CD4-positive, alpha-beta T cell (primary cell): ENCODE data around the gene ARHGAP26. TPM values are rescaled to one million over a fixed set of nuclear protein-coding genes. Genes with fewer than 3 reads are reported as not detected.

ENCODE experiments used
- ATAC-seq: fragments of 200-7000 bp; cut with Tn5 transposase; one replicate; pipeline ENCODE4 v1.10.0; 2022; ENCODE audit warnings: mild to moderate bottlenecking; ENCODE audit not compliant: poor library complexity
- CTCF ChIA-PET: fragments of 350-600 bp; sonication (Branson Sonifier 250); formaldehyde crosslinking; loops from one replicate; lab custom pipeline; 2021; ENCODE audit warnings: antibody characterized with exemption, inconsistent platforms; lab: Charles Lee
- POLR2A ChIA-PET: fragments of 350-600 bp; sonication (Branson Sonifier 250); formaldehyde crosslinking; loops from one replicate; lab custom pipeline; 2021; ENCODE audit warnings: antibody characterized with exemption, inconsistent platforms; lab: Charles Lee
- DNase-seq, 14 experiments: peaks; one replicate each; pipeline ENCODE4 v3.0.0-alpha.2; 2013 to 2020; ENCODE audit warnings: mixed read lengths in 2 of 14
- H3K27ac ChIP-seq, 2 donors: one replicate each; pipeline versions ENCODE4 v1.5.1 to v1.7.0; 2013; ENCODE audit warnings: low read length in 2 of 2, low read depth in 1 of 2, mild to moderate bottlenecking in 1 of 2
- H3K27me3 ChIP-seq, 2 experiments: 1 replicate in 1 of 2; 2 replicates in 1 of 2; pipeline versions ENCODE4 v1.6.1 to v1.7.0; 2013; ENCODE audit warnings: low read length in 2 of 2, control low read depth in 1 of 2, mild to moderate bottlenecking in 1 of 2, moderate library complexity in 1 of 2; ENCODE audit not compliant: insufficient read depth in 2 of 2, control insufficient read depth in 1 of 2
- H3K36me3 ChIP-seq: one replicate; pipeline ENCODE4 v1.6.1; 2013; ENCODE audit warnings: low read length, control low read depth; ENCODE audit not compliant: insufficient read depth
- H3K4me1 ChIP-seq: one replicate; pipeline ENCODE4 v1.6.1; 2013; ENCODE audit warnings: low read length, control low read depth; ENCODE audit not compliant: insufficient read depth
- H3K4me3 ChIP-seq: one replicate; pipeline ENCODE4 v1.5.1; 2013; ENCODE audit warnings: mild to moderate bottlenecking, low read length, moderate library complexity
- H3K9me3 ChIP-seq, 2 experiments: 1 replicate in 1 of 2; 2 replicates in 1 of 2; pipeline versions ENCODE4 v1.6.1 to v1.7.0; 2013; ENCODE audit warnings: low read length in 2 of 2, mild to moderate bottlenecking in 2 of 2, control low read depth in 1 of 2, moderate library complexity in 1 of 2; ENCODE audit not compliant: control insufficient read depth in 1 of 2, insufficient read depth in 1 of 2
- H3K27ac Mint-ChIP-seq: one replicate; pipeline ENCODE4 v1.8.0; 2020; ENCODE audit warnings: mixed read lengths
- H3K27me3 Mint-ChIP-seq: one replicate; pipeline ENCODE4 v1.8.0; 2021; ENCODE audit warnings: mixed read lengths
- H3K36me3 Mint-ChIP-seq: one replicate; pipeline ENCODE4 v1.8.0; 2021; ENCODE audit warnings: low read depth, mixed read lengths
- H3K4me1 Mint-ChIP-seq: one replicate; pipeline ENCODE4 v1.8.0; 2021; ENCODE audit warnings: low read depth, mixed read lengths
- H3K4me3 Mint-ChIP-seq: one replicate; pipeline ENCODE4 v1.8.0; 2020; ENCODE audit warnings: mild to moderate bottlenecking, mixed read lengths
- H3K9me3 Mint-ChIP-seq: one replicate; pipeline ENCODE4 v1.8.0; 2020; ENCODE audit warnings: mixed read lengths
- CTCF ChIP-seq: fragments of 200-600 bp; IDR thresholded peaks from one replicate; pipeline ENCODE4 v1.8.0; 2022; ENCODE audit warnings: antibody characterized with exemption, mild to moderate bottlenecking
- intact Hi-C, 2 experiments: fragments of 100-400 bp; cut with DNase I in 1 of 2; cut with micrococcal nuclease in 1 of 2; formaldehyde crosslinking; loops; one replicate each; pipeline versions ENCODE4 v1.15.1 to v1.9.0; 2023 to 2025; cut with DNase I, micrococcal nuclease
- total RNA-seq, 174 experiments: library from RNA in 2 of 174; stranded (reverse) in 2 of 174; gene quantifications; one replicate each; pipeline ENCODE4 v1.2.3 and lab custom pipeline; 2021 to 2026

Gene ARHGAP26
- total RNA-seq, 2 experiments from 2014 or later = 24.9 to 27.3 TPM

DNA sequence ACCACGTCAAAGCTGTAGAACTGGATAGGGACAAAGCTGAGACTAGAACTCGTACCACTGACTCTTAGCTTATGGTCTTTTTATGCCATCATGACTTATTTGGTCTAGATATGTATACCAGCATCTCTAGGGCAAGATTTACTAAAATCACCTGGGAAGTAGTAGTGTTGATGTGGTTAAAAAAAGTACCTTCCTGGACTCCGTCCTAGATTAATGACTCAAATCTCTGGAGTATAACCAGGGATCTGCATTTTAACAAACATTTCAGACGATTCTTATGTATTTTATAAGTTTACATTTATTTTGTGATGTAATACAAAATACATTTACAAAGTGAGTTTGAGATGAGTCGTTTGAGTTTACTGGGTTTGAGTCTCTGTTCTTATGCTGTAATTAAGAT, 68.7 kb downstream of the ARHGAP26 start:
- H3K27ac ChIP-seq = no peak overlapping the region
- no peaks in the 10 kb centered on the region for H3K9me3 Mint-ChIP-seq
- no peak for TF ChIP-seq CTCF
- intact Hi-C loops = no loop called here
- H3K4me3 Mint-ChIP-seq = no peak overlapping the region
- H3K9me3 ChIP-seq = no peaks in the 10 kb centered on the region
- no peak overlapping the region for H3K27ac Mint-ChIP-seq
- no peaks in the 10 kb centered on the region for H3K27me3 ChIP-seq
- no peak for ATAC-seq
- peaks cover 32% of the 10 kb centered on the region for H3K4me1 Mint-ChIP-seq
- no peaks in the 10 kb centered on the region for H3K36me3 Mint-ChIP-seq
- ChIA-PET POLR2A (interaction anchor here (0.6 kb wide), 1 partner anchor 115 kb away, joined by 4 read pairs; no protein-coding TSS in a partner anchor), CTCF (interaction anchor here (0.9 kb wide), 1 partner anchor 126 kb away, joined by 3 read pairs; no protein-coding TSS in a partner anchor)
- no peaks in the 10 kb centered on the region for H3K27me3 Mint-ChIP-seq
- no peak for DNase-seq
- H3K4me1 ChIP-seq = no peaks in the 10 kb centered on the region
- no peak overlapping the region for H3K4me3 ChIP-seq
- H3K36me3 ChIP-seq = no peaks in the 10 kb centered on the region

GRCh38 chr5:142839711-142840346, 69.7 kb downstream of the ARHGAP26 start:
- H3K27me3 Mint-ChIP-seq = no peaks in the 10 kb centered on the region
- DNase-seq = peak in 2 of 14 experiments; percentile 39 to 48
- intact Hi-C loops = no loop called here
- no peak overlapping the region for H3K4me3 Mint-ChIP-seq
- ChIA-PET CTCF (interaction anchor here (0.6 kb wide), 1 partner anchor 27 kb away, joined by 3 read pairs; no protein-coding TSS in a partner anchor), POLR2A (no interaction called here)
- no peaks in the 10 kb centered on the region for H3K36me3 ChIP-seq
- no peak overlapping the region for H3K27ac ChIP-seq
- H3K4me1 ChIP-seq = peaks cover 2% of the 10 kb centered on the region
- no peak overlapping the region for H3K27ac Mint-ChIP-seq
- TF ChIP-seq CTCF = no peak
- no peaks in the 10 kb centered on the region for H3K9me3 Mint-ChIP-seq
- H3K27me3 ChIP-seq = no peaks in the 10 kb centered on the region
- peaks cover 34% of the 10 kb centered on the region for H3K4me1 Mint-ChIP-seq
- no peaks in the 10 kb centered on the region for H3K9me3 ChIP-seq
- no peaks in the 10 kb centered on the region for H3K36me3 Mint-ChIP-seq
- no peak for ATAC-seq
- H3K4me3 ChIP-seq = no peak overlapping the region

DNA sequence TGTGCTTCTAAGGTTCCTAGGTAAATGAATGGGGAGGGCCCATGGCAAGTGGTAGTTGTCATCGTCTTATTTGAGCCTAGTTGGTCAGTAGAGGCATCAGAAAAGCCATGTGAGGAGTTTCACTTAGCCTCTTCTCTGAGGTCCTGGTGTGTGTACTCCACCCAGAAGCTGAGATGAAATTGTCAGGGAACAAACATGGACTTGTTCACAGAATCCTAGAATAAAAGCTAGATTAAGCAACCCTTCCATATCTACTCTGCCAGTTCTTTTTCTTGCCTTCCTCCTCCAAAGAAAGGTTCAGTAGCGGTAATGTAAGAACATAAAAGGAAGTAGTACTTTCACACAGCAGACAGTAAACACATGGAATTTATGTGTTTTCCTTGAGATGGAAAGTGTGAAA, 70.4 kb downstream of the ARHGAP26 start:
- Histone ChIP-seq H3K9me3 (no peaks in the 10 kb centered on the region), H3K27ac (no peak overlapping the region), H3K36me3 (no peaks in the 10 kb centered on the region), H3K4me3 (no peak overlapping the region), H3K4me1 (peaks cover 9% of the 10 kb centered on the region), H3K27me3 (no peaks in the 10 kb centered on the region)
- TF ChIP-seq CTCF = no peak
- intact Hi-C loops = no loop called here
- no peak overlapping the region for H3K4me3 Mint-ChIP-seq
- H3K36me3 Mint-ChIP-seq = no peaks in the 10 kb centered on the region
- DNase-seq (no peak), ATAC-seq (no peak)
- CTCF ChIA-PET = no interaction called here
- H3K27me3 Mint-ChIP-seq = no peaks in the 10 kb centered on the region
- H3K4me1 Mint-ChIP-seq = peaks cover 42% of the 10 kb centered on the region
- POLR2A ChIA-PET = interaction anchor here (1.3 kb wide), 1 partner anchor 23 kb away, joined by 3 read pairs; no protein-coding TSS in a partner anchor
- no peaks in the 10 kb centered on the region for H3K9me3 Mint-ChIP-seq
- no peak overlapping the region for H3K27ac Mint-ChIP-seq
